ENCODE results near the gene CNN2. TPM values are rescaled to one million over a fixed set of nuclear protein-coding genes. Genes with fewer than 3 reads are reported as not detected.
A peak's percentile ranks its signal among the peaks of the same experiment; 100 is the strongest.

CNN2 gene
- total RNA-seq, 2 experiments from 2014 or later = 513 to 519 TPM

GRCh38 chr19:1009041-1009980 lies 17.1 kb upstream of the CNN2 start:
- H3K27ac Mint-ChIP-seq = no peak overlapping the region
- DNase-seq = no peak
- H3K4me1 Mint-ChIP-seq = peaks cover 2% of the 10 kb centered on the region
- ChIA-PET CTCF (no interaction called here), POLR2A (interaction anchor here (1.1 kb wide), 1 partner anchor 25 kb away, joined by 3 read pairs; the partner anchor contains the start of gene WDR18)
- peaks cover 19% of the 10 kb centered on the region for H3K36me3 Mint-ChIP-seq (ENCODE audit: low read depth)
- H3K4me3 Mint-ChIP-seq = no peak overlapping the region
- H3K9me3 Mint-ChIP-seq = no peaks in the 10 kb centered on the region
- H3K27me3 Mint-ChIP-seq = no peaks in the 10 kb centered on the region

- Mint-ChIP-seq H3K27me3 (no peaks in the 10 kb centered on the region), H3K27ac (no peak overlapping the region), H3K4me1 (peaks cover 2% of the 10 kb centered on the region), H3K36me3 (ENCODE audit: low read depth) (peaks cover 19% of the 10 kb centered on the region), H3K9me3 (no peaks in the 10 kb centered on the region), H3K4me3 (no peak overlapping the region)
- ChIA-PET POLR2A (interaction anchor here (1.1 kb wide), 2 partner anchors 11 to 26 kb away, joined by 3 to 5 read pairs; partner anchors contain the start of genes RNU6-2, TMEM259 and WDR18), CTCF (no interaction called here)
- DNase-seq = no peak
Measured at GRCh38 chr19:1009981-1010538, 16.3 kb upstream of the CNN2 start.

GRCh38 chr19:1010586-1011510 lies 15.6 kb upstream of the CNN2 start:
- ChIA-PET CTCF (no interaction called here), POLR2A (interaction anchor here (1.1 kb wide), 2 partner anchors 10 to 27 kb away, joined by 3 to 5 read pairs; partner anchors contain the start of genes RNU6-2, TMEM259 and WDR18)
- Mint-ChIP-seq H3K4me3 (no peak overlapping the region), H3K27me3 (no peaks in the 10 kb centered on the region), H3K4me1 (peaks cover 7% of the 10 kb centered on the region), H3K27ac (no peak overlapping the region), H3K9me3 (no peaks in the 10 kb centered on the region), H3K36me3 (ENCODE audit: low read depth) (peaks cover 19% of the 10 kb centered on the region)
- DNase-seq = no peak

- Mint-ChIP-seq H3K36me3 (ENCODE audit: low read depth) (peaks cover 17% of the 10 kb centered on the region), H3K4me3 (no peak overlapping the region), H3K27me3 (no peaks in the 10 kb centered on the region), H3K4me1 (peaks cover 13% of the 10 kb centered on the region), H3K9me3 (no peaks in the 10 kb centered on the region), H3K27ac (no peak overlapping the region)
- DNase-seq = no peak
- ChIA-PET POLR2A (no interaction called here), CTCF (no interaction called here)
Measured at GRCh38 chr19:1011831-1012333, 14.5 kb upstream of the CNN2 start.

GRCh38 chr19:1012334-1012733 lies 14.1 kb upstream of the CNN2 start:
- Mint-ChIP-seq H3K27ac (no peak overlapping the region), H3K4me1 (peaks cover 18% of the 10 kb centered on the region), H3K4me3 (no peak overlapping the region), H3K27me3 (no peaks in the 10 kb centered on the region), H3K9me3 (no peaks in the 10 kb centered on the region), H3K36me3 (ENCODE audit: low read depth) (peaks cover 18% of the 10 kb centered on the region)
- POLR2A ChIA-PET = interaction anchor here (1.5 to 1.6 kb wide), 2 partner anchors 9 to 15 kb away, joined by 4 to 5 read pairs; no protein-coding TSS in a partner anchor
- CTCF ChIA-PET = no interaction called here
- no peak for DNase-seq

- CTCF ChIA-PET = no interaction called here
- POLR2A ChIA-PET = interaction anchor here (1.5 to 1.6 kb wide), 2 partner anchors 9 to 14 kb away, joined by 4 to 5 read pairs; no protein-coding TSS in a partner anchor
- Mint-ChIP-seq H3K4me1 (peaks cover 27% of the 10 kb centered on the region), H3K27ac (no peak overlapping the region), H3K36me3 (ENCODE audit: low read depth) (peaks cover 18% of the 10 kb centered on the region), H3K9me3 (no peaks in the 10 kb centered on the region), H3K27me3 (no peaks in the 10 kb centered on the region), H3K4me3 (no peak overlapping the region)
- no peak for DNase-seq
Measured at GRCh38 chr19:1013218-1013617, 13.2 kb upstream of the CNN2 start.

GRCh38 chr19:1014161-1015060 lies 12.0 kb upstream of the CNN2 start:
- no peaks in the 10 kb centered on the region for H3K9me3 Mint-ChIP-seq
- DNase-seq = no peak
- peaks cover 16% of the 10 kb centered on the region for H3K36me3 Mint-ChIP-seq (ENCODE audit: low read depth)
- no peak overlapping the region for H3K4me3 Mint-ChIP-seq
- peaks cover 37% of the 10 kb centered on the region for H3K4me1 Mint-ChIP-seq
- ChIA-PET POLR2A (interaction anchor here (1.0 to 1.5 kb wide), 2 partner anchors 13 kb away, joined by 4 to 5 read pairs; no protein-coding TSS in a partner anchor), CTCF (no interaction called here)
- H3K27me3 Mint-ChIP-seq = no peaks in the 10 kb centered on the region
- H3K27ac Mint-ChIP-seq = no peak overlapping the region

GRCh38 chr19:1015061-1015781 lies 11.2 kb upstream of the CNN2 start:
- H3K9me3 Mint-ChIP-seq = no peaks in the 10 kb centered on the region
- POLR2A ChIA-PET = interaction anchor here (1.0 to 2.6 kb wide), 3 partner anchors 9 to 14 kb away, joined by 4 to 6 read pairs (median 5); no protein-coding TSS in a partner anchor
- H3K36me3 Mint-ChIP-seq (ENCODE audit: low read depth) = peaks cover 19% of the 10 kb centered on the region
- H3K27me3 Mint-ChIP-seq = no peaks in the 10 kb centered on the region
- no peak overlapping the region for H3K4me3 Mint-ChIP-seq
- H3K27ac Mint-ChIP-seq = no peak overlapping the region
- peaks cover 40% of the 10 kb centered on the region for H3K4me1 Mint-ChIP-seq
- no peak for DNase-seq
- CTCF ChIA-PET = no interaction called here

- Mint-ChIP-seq H3K4me1 (peaks cover 41% of the 10 kb centered on the region), H3K27ac (no peak overlapping the region), H3K9me3 (no peaks in the 10 kb centered on the region), H3K4me3 (no peak overlapping the region), H3K36me3 (ENCODE audit: low read depth) (peaks cover 23% of the 10 kb centered on the region), H3K27me3 (no peaks in the 10 kb centered on the region)
- POLR2A ChIA-PET = interaction anchor here (1.1 to 2.6 kb wide), 3 partner anchors 9 to 19 kb away, joined by 3 to 6 read pairs (median 5); no protein-coding TSS in a partner anchor
- no peak for DNase-seq
- CTCF ChIA-PET = no interaction called here
Measured at GRCh38 chr19:1015782-1016646, 10.4 kb upstream of the CNN2 start.

GRCh38 chr19:1016647-1017114 lies 9.7 kb upstream of the CNN2 start:
- POLR2A ChIA-PET = interaction anchor here (0.7 to 2.6 kb wide), 4 partner anchors 11 to 33 kb away, joined by 3 to 6 read pairs (median 3); partner anchors contain the start of gene WDR18
- CTCF ChIA-PET = no interaction called here
- Mint-ChIP-seq H3K36me3 (ENCODE audit: low read depth) (peaks cover 23% of the 10 kb centered on the region), H3K27ac (peak overlapping the region; percentile 67), H3K9me3 (no peaks in the 10 kb centered on the region), H3K4me3 (peak overlapping the region; percentile 24), H3K4me1 (peaks cover 45% of the 10 kb centered on the region), H3K27me3 (no peaks in the 10 kb centered on the region)
- no peak for DNase-seq

All from activated CD4-positive, alpha-beta memory T cell treated with anti-CD3 and anti-CD28 coated beads, Interleukin-2, amount 10 ng/mL, durations not matched to agents 7 days and 5 days (primary cell).